AG04450 (cell line): ENCODE data around the gene PMF1. TPM values are rescaled to one million over a fixed set of nuclear protein-coding genes. Genes with fewer than 3 reads are reported as not detected.
A peak's percentile ranks its signal among the peaks of the same experiment; 100 is the strongest.

Experiments used
- CTCF ChIA-PET: fragments of 300-600, 350-600 bp; formaldehyde crosslinking; extraction: SDS; loops from one replicate; lab custom pipeline; 2022; ENCODE audit warnings: antibody characterized with exemption, inconsistent platforms; lab: Charles Lee
- POLR2A ChIA-PET: fragments of 350-600 bp; formaldehyde crosslinking; extraction: SDS; loops from one replicate; lab custom pipeline; 2021; ENCODE audit warnings: antibody characterized with exemption, inconsistent platforms; lab: Yijun Ruan, JAX
- DNase-seq: peaks from one replicate; pipeline ENCODE4 v3.0.0-alpha.2; 2011; ENCODE audit warnings: low read depth, low spot score
- H3K27ac ChIP-seq: one replicate; pipeline ENCODE4 v1.5.1; 2012; ENCODE audit warnings: low read depth, low read length, control low read depth
- H3K27me3 ChIP-seq: one replicate; pipeline ENCODE4 v1.6.0; 2012; ENCODE audit warnings: low read length; ENCODE audit not compliant: control insufficient read depth, insufficient read depth
- H3K4me3 ChIP-seq: 2 replicates; pipeline ENCODE4 v1.5.1; 2011; ENCODE audit warnings: mild to moderate bottlenecking, low read depth, low read length, control low read depth
- H3K9me3 ChIP-seq: 2 replicates; pipeline ENCODE4 v1.5.1; 2012; ENCODE audit warnings: low read length; ENCODE audit not compliant: control insufficient read depth, insufficient read depth
- polyA plus RNA-seq: library from polyadenylated mRNA; depleted of rRNA; stranded (reverse); fragments of >200 nt; gene quantifications from 2 replicates; pipeline ENCODE4 v1.2.3, GENCODE V29; 2011
- TF ChIP-seq, protein P1 (sequence below): IDR thresholded peaks from 2 replicates; pipeline ENCODE4 v1.5.1; 2011; ENCODE audit warnings: low read depth, low read length, control low read depth, inconsistent platforms

PMF1 gene
- polyA plus RNA-seq, 1 experiment = 43.5 TPM

DNA sequence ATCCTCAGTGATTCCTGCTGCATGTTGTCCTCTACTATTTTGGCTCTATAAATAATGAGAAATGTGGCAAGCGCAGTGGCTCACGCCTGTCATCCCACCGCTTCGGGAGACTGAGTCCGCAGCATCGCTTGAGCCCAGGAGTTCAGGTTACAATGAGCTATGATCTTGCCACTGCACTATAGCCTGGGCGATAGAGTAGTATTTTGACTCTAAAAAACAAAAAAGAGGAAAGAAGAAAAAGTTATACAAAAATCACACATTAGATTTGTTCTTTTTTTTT lies 19.7 kb upstream of the PMF1 start:
- TF ChIP-seq, protein P1, sequence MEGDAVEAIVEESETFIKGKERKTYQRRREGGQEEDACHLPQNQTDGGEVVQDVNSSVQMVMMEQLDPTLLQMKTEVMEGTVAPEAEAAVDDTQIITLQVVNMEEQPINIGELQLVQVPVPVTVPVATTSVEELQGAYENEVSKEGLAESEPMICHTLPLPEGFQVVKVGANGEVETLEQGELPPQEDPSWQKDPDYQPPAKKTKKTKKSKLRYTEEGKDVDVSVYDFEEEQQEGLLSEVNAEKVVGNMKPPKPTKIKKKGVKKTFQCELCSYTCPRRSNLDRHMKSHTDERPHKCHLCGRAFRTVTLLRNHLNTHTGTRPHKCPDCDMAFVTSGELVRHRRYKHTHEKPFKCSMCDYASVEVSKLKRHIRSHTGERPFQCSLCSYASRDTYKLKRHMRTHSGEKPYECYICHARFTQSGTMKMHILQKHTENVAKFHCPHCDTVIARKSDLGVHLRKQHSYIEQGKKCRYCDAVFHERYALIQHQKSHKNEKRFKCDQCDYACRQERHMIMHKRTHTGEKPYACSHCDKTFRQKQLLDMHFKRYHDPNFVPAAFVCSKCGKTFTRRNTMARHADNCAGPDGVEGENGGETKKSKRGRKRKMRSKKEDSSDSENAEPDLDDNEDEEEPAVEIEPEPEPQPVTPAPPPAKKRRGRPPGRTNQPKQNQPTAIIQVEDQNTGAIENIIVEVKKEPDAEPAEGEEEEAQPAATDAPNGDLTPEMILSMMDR = no peak
- peak overlapping the region; percentile 57 for H3K27ac ChIP-seq
- peak overlapping the region; percentile 72 for H3K4me3 ChIP-seq
- POLR2A ChIA-PET = interaction anchor here (0.9 to 2.1 kb wide), 4 partner anchors 20 to 48 kb away, joined by 3 to 18 read pairs (median 5); partner anchors contain the start of gene PMF1
- no peaks in the 10 kb centered on the region; the same call in 1 of the 2 replicates for H3K9me3 ChIP-seq
- CTCF ChIA-PET = interaction anchor here (1.0 to 1.1 kb wide), 2 partner anchors 29 to 48 kb away, joined by 3 to 5 read pairs; no protein-coding TSS in a partner anchor
- no peaks in the 10 kb centered on the region for H3K27me3 ChIP-seq
- no peak for DNase-seq

- TF ChIP-seq, protein P1 = peak; percentile 55
- H3K4me3 ChIP-seq = peak within 1 kb of the TSS; percentile 92
- peak within 1 kb of the TSS; percentile 57 for H3K27ac ChIP-seq
- no peaks in the 10 kb centered on the region for H3K9me3 ChIP-seq
- ChIA-PET POLR2A (interaction anchor here (0.7 to 2.1 kb wide), 7 partner anchors 14 to 48 kb away, joined by 3 to 18 read pairs (median 3); partner anchors contain the start of gene PMF1), CTCF (interaction anchor here (0.5 to 1.5 kb wide), 13 partner anchors 10 to 100 kb away, joined by 3 to 6 read pairs (median 3); partner anchors contain the start of gene PMF1)
- peak; percentile 98 for DNase-seq
- no peaks in the 10 kb centered on the region for H3K27me3 ChIP-seq
Measured at GRCh38 chr1:156193488-156194299, 19.1 kb upstream of the PMF1 start, which contains the start of gene SLC25A44. TSS of gene SLC25A44 (plus strand) at chr1:156194104. CDS start at chr1:156199848, 5,744 bp downstream.

DNA sequence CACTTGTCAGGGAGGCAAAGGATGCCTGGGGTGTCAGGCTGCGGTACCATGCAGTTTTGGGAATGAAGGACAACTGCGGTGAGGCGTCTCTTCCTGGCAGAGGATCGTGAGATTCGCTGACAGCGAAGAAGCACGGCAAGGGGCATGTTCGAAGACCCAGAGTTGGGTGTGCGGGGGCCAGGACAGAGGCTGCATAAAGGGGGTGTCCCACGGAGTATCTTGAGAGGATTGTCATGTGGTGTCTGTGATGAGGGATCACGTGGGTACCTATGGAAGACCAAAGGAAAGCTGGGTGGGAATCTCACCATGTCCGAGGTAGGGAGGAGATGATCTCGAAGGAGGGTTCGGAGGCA lies 18.5 kb upstream of the PMF1 start:
- Histone ChIP-seq H3K9me3 (no peaks in the 10 kb centered on the region), H3K27ac (no peak overlapping the region), H3K27me3 (no peaks in the 10 kb centered on the region), H3K4me3 (peak overlapping the region; percentile 92)
- POLR2A ChIA-PET = interaction anchor here (0.8 to 2.1 kb wide), 4 partner anchors 19 to 47 kb away, joined by 3 to 18 read pairs (median 4); partner anchors contain the start of gene PMF1
- CTCF ChIA-PET = interaction anchor here (0.7 to 1.5 kb wide), 3 partner anchors 9 to 31 kb away, joined by 3 to 6 read pairs (median 3); no protein-coding TSS in a partner anchor
- no peak for DNase-seq
- TF ChIP-seq, protein P1 = no peak

DNA sequence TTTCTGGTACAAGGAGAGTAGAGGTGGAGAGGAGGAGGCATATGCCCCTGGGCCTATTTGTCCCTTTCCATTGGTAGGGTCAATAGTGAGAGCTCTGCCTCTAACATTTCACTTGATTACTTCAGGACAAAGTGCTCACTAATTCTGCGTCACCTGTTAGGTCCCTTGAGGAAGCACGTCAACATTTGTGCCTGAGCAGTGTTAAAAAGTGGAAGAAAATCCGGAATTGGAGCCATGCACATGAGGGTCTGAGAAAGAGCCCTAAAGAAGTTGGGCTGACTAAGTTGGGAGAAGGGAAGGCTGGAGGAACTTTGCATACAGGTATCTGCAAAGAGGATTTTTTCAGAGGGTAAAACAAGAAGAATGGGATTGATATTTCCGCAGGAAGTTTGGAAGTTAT lies 17.0 kb upstream of the PMF1 start:
- H3K4me3 ChIP-seq = no peak overlapping the region
- TF ChIP-seq, protein P1 = no peak
- H3K27me3 ChIP-seq = no peaks in the 10 kb centered on the region
- DNase-seq = no peak
- ChIA-PET CTCF (no interaction called here), POLR2A (no interaction called here)
- no peak overlapping the region for H3K27ac ChIP-seq
- no peaks in the 10 kb centered on the region for H3K9me3 ChIP-seq

- Histone ChIP-seq H3K27ac (no peak overlapping the region), H3K4me3 (no peak overlapping the region), H3K9me3 (no peaks in the 10 kb centered on the region), H3K27me3 (no peaks in the 10 kb centered on the region)
- TF ChIP-seq, protein P1 = no peak
- CTCF ChIA-PET = interaction anchor here (1.2 kb wide), 1 partner anchor 10 kb away, joined by 3 read pairs; no protein-coding TSS in a partner anchor
- DNase-seq = no peak
- POLR2A ChIA-PET = no interaction called here
Measured at GRCh38 chr1:156196445-156196844, 16.4 kb upstream of the PMF1 start.
